Smooth muscle cell of the brain vasculature (primary cell): Measurements from ENCODE around the gene FAHD2A.
"Not testable (repeated sequence)": the region's sequence is repeated elsewhere in the genome, so short reads cannot be mapped to it uniquely, and the experiment has no call there.

Experiments used
- DNase-seq: peaks from one replicate; pipeline ENCODE4 v3.0.0-alpha.2; 2012; ENCODE audit warnings: low read depth, low spot score

The FAHD2A gene

DNA sequence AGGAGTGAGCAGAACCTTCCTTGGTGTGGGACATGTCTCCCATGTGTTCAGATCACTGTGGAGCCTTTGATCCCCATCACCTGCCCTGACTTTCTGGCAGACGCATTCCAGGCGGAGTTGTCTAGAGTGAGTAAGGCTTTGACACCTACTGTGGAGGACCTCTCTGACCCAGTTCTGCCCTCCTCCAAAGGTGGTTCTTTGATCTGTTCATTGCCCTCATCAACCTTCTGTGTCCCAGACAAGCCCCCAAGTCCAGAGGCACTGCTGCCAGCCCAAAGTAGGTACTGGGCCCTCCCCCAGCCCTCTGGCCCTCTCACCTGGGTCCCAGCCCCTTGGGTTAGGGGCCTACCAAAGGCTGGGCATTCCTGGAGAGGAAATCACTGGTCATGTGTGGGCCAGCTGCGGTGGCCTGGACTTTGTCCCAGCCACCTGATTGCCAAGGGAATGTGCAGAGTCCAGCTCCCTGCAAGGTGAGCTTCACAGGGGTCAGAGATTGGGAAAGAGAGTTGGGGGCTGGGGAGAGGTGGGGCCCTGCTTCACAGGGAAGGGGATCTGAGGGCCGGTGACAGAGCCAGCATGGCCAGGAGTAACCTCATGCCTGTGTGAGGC, 12.1 kb upstream of the FAHD2A start:
- no peak for DNase-seq

GRCh38 chr2:95390881-95391321, 11.6 kb upstream of the FAHD2A start:
- DNase-seq = no peak

DNA sequence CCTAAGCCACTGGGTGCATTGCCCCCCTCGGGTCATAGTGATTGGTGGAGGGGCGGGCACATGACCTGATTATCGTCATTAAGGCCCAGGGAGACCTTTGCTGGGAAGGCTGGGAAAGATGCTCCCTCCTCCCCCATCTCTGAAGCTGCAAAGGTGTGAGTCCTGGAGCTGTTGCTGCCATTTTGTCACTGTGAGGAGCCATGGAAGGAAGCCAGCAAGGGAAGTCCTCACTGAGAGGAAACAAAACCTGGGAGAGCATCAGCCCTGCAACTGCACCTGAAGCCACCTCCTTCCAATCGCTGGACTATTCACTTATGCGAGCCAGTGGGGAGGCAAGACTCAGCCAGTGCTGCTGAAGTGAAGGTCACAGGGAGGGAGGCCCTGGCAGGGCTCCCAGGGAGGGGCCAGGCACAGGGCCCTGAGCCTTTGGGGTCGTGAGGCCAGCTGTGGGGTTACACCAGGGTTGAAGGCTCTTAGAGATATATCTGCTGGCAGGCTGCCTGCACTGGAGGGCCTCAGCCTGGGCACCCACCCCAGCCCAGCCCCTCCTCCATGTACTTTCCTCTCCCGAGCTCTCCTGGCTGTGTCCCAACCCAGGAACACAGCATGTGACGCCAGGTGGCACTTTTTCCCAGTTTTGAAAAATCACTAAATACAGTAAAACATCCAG, 10.7 kb upstream of the FAHD2A start:
- DNase-seq = no peak

DNA sequence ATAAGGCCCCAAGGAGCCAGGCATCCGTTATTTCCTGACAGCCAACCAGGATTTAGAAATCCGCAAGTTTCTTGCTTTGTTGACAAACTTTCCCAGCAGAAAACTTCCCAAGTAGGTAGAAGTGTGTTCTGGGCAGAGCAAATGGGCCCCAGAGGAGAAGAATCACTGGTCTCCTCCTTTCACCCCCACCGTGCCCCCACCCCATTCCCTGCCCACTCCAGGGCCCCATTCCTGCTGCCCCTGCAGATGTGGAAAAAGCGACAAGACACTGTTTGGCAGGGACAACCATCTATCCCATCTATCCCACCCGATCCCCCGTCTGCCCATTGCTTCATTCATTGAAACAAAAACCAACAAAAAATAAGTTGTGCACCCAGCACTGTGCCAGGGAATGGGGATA, 10.2 kb upstream of the FAHD2A start:
- DNase-seq = no peak

DNA sequence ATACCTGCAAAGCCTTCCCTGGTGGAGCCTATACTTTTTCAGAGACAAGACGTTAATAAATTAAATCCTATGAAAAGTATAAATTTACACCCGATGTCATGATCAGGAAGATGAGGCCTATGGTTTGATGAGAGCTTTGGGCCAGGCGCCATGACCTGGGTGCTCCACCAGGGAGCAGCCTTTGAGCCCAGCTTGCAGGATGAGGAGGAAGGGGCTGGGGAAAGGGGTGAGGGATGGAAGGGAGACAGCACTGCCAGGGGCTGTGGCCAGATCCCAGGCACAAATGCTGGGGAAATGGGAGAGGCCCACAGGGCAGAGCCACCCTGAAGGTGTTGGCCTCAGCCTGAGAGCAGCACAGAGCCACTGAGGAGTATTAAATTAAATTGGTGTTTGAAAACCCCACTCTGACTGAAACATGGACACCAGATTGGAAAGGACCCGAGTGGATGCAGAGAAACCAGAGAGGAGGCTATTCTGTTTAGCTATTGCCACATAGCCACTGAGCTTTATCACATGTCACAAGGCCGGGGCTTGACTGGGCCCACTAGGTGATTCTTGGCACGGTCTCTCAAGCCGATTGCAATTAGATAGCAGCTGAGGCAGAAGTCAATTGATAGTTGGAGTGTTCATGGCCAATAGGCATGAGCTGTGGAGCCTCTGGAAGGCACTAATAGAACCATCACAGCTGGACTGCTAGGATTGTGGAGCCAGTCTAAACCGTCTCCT, 9.6 kb upstream of the FAHD2A start:
- DNase-seq = no peak

DNA sequence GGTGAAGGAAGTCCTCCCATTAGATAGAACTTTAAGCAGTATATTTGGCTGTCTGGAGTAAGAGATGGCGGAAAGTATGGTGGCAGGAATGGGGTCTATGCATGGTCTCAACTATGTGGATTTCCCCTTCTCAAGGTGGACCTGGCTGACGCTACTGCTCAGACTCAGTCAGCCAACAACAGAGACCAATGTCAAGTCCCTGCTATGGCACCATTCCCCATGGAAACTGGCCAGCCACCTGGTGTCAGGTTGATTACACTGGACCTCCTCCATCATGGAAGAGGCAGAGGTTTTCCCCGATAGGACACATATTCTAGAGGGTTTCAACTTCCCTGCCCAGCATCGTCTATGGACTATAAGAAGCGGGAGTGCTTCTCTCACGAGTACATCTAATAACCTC, 8.6 kb upstream of the FAHD2A start:
- no peak for DNase-seq

GRCh38 chr2:95399061-95399460, 3.4 kb upstream of the FAHD2A start:
- no peak for DNase-seq

- no peak for DNase-seq
Observed at GRCh38 chr2:95401480-95401879, 1.0 kb upstream of the FAHD2A start.

GRCh38 chr2:95402004-95402369, 521 bp upstream of the FAHD2A start:
- DNase-seq = not testable (repeated sequence)

DNA sequence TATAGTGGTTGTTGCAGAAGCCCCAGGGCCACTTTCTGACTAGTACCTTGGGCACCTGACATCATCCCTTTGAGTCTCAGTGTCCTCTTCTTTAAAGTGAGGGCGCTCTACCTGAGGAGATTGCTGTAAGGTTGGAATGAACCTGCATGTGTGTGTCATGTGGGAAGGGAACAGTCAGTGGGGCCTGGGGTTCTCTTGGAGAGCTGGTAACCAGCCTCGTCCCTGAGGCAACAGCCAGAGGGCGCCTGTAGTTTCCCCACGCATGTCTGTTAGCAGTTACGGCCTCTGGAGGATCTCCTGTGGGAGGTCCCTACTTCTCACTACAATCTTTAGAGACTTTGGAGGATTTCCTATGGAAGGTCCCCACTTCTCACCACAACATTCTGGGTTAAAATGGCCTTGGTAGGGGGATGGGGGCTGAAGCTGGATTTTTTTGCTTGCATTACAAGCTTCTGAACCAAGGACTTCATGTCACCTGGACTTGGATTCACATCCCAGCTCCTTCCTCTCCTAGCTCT, 755 bp downstream of the FAHD2A start:
- DNase-seq = not testable (repeated sequence)

GRCh38 chr2:95403824-95404223, 1.3 kb downstream of the FAHD2A start:
- not testable (repeated sequence) for DNase-seq

DNA sequence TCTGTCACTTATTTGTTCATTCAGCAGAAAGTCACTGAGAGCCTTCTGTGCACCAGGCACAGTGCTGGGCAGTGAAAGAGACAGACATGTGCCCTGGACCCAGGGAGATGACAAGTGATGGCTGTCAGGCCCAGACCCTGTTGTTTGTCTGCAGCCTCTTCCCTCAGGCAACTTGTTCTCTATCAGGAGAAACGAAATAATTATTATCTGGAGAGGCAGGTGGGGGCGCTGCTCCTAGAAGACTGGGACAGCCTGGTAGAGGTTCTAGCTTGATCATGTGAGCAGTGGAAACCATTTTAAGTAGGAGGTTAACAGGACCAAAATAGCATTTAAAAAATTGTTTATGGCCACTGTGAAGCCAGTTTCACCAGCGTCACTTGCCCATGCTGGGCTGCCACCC, 2.2 kb downstream of the FAHD2A start:
- not testable (repeated sequence) for DNase-seq

DNA sequence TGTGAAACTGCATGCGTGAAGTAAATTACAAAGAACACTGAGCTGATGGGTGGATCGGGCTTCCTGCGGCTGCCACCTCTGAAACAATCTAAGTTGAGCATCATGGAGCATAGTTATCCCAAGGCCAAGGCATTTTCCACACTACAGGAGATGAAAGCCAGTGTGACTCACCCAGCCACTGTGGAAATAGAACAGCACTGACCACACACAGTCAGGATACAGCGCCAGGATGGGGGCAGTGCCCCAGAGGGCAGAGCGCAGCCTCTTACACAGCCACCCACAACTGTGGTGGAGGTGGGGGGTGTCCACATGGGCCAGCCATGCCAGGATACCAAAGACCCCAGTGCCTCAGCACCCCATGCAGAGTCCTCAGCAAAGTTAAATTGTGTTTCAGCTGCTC, 8.7 kb downstream of the FAHD2A start:
- not testable (repeated sequence) for DNase-seq

GRCh38 chr2:95414015-95414594, 11.6 kb downstream of the FAHD2A start:
- peak; percentile 52 for DNase-seq

DNA sequence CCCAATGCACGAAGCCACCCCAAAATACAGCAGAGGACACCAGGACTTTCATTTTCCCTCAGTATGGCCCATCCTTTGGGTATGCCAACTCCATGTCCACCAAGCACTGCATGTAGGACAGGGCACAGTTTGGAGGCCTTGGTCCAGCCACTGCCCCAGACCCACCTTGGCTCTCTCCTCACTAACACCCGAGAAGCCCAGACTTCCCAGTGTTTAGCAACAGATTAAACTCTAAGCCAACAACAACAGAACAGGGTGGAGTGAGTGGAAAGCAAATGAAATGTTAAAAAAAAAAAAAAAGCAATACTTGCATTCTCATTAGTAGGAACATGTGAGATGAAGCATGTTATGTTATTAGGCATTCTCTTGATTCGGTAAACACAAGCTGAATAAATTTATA, 12.6 kb downstream of the FAHD2A start:
- DNase-seq = not testable (repeated sequence)

DNA sequence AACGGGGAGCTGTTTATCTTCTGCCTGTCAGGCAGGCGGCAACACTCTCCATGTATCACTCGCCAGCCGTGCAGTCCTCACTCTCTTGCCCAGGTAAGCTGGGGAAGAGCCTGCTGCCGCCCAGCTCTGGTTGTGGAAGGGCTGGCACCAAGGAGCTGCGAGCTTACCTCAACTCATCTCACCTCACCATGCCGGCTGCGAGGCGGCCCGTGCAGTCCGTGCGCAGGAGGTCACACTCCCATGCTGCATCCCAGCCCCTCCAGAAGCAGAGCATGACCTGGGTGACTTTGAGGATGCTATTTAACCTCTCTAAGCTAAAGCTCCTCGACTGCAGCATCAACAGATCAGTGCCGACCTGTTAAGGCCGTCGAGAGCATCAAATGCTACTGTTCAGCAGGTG, 13.1 kb downstream of the FAHD2A start:
- not testable (repeated sequence) for DNase-seq

DNA sequence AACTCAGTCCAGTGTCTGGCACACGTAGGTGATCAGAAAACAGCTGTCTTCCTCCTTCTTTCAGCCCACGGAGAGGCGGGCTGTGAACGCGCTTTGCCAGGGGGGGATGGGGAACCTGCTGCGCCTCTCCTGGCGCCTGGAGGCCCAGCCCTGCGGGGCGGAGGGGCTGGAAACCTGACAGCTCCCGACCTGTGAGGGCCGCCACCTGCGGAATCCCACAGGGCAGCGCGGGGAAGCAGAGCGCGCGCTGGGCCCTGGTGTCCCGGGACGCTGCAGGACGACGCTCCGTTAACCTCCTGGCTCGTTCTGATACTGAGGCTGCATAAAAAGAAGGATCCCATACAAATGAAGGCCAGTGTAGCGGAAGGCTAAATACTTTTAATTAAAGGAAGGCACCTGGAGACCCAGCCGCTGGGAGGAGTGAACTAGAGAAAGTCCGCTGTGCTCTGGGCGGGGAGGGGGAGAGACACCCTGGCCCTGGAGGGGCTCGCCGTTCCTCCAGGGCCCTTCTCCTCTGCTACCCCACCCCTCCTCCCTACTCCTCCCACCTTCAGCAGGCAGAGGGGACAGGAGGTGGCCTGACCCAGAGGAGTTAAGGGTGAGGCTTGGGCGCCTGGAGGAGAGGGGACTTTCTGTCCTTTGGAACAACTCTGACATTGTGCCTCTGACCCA, 24.8 kb downstream of the FAHD2A start:
- DNase-seq = not testable (repeated sequence)

- not testable (repeated sequence) for DNase-seq
Observed at GRCh38 chr2:95429748-95430467, 27.4 kb downstream of the FAHD2A start.

GRCh38 chr2:95433373-95433772, 30.9 kb downstream of the FAHD2A start:
- DNase-seq = not testable (repeated sequence)

DNA sequence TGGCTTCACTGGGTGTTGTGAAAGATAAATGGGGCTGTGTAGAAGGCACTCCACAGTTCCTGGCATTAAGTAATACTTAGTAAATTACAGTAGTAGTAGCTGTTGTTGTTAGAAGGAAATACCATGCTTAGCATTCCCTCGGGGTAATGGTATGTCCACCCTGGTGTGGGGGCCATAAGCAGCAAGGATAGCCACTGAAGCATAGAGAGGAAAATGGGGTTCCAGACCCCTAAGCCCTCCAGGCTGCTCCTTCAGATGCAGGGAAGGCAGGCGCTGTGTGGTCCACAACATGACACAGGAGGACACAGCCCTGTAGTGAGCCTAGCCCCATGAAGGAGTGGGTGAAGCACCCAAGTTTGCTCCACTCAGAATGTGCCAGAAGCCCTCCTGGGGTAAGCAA, 31.5 kb downstream of the FAHD2A start:
- not testable (repeated sequence) for DNase-seq

- DNase-seq = not testable (repeated sequence)
Observed at GRCh38 chr2:95434507-95435076, 32.1 kb downstream of the FAHD2A start.
